ENCODE results near the gene TMEM212. TPM values are rescaled to one million over a fixed set of nuclear protein-coding genes. Genes with fewer than 3 reads are reported as not detected.
"Not testable (repeated sequence)": the region's sequence is repeated elsewhere in the genome, so short reads cannot be mapped to it uniquely, and the experiment has no call there.

TMEM212 gene
- total and polyA plus RNA-seq, 7 donors, result not detected

- intact Hi-C loops (cut with DNase I), result no loop called here
Measured at GRCh38 chr3:171850320-171850959, 7.3 kb downstream of the TMEM212 start.

GRCh38 chr3:171850960-171851659 is 8.0 kb downstream of the TMEM212 start:
- Histone ChIP-seq H3K27me3 (ENCODE audit: insufficient read depth in 3 of 3, low read length in 2 of 3) (no peaks in the 10 kb centered on the region), H3K4me3 (no peak overlapping the region), H3K36me3 (ENCODE audit: insufficient read depth in 1 of 2, low read depth in 1 of 2) (no peaks in the 10 kb centered on the region), H3K27ac (no peak overlapping the region), H3K9me3 (peaks cover 12% of the 10 kb centered on the region), H3K4me1 (no peaks in the 10 kb centered on the region)
- TF ChIP-seq CTCF (IDR thresholded peaks at IDR 0.05), result no peak
- ATAC-seq, result no peak
- no peak for DNase-seq
- 82 to 84% (median 84%) methylated on average over 6 of the region's 6 CpGs for WGBS, 3 donors
- intact Hi-C loops (cut with DNase I), result no loop called here

More at GRCh38 chr3:171850320-171850959, 7.3 kb downstream of the TMEM212 start:
- Histone ChIP-seq H3K9me3 (peaks cover 12% of the 10 kb centered on the region), H3K27ac (no peak overlapping the region), H3K4me1 (no peaks in the 10 kb centered on the region), H3K27me3 (ENCODE audit: insufficient read depth in 3 of 3, low read length in 2 of 3) (no peaks in the 10 kb centered on the region), H3K4me3 (no peak overlapping the region), H3K36me3 (ENCODE audit: insufficient read depth in 1 of 2, low read depth in 1 of 2) (no peaks in the 10 kb centered on the region)
- WGBS, 3 donors, result 54 to 59% (median 58%) methylated on average over 6 of the region's 6 CpGs
- ATAC-seq (no peak), DNase-seq (no peak)
- TF ChIP-seq CTCF (IDR thresholded peaks at IDR 0.05), result no peak

- Histone ChIP-seq H3K4me1 (no peaks in the 10 kb centered on the region), H3K27ac (no peak overlapping the region), H3K4me3 (no peak overlapping the region), H3K36me3 (ENCODE audit: insufficient read depth in 1 of 2, low read depth in 1 of 2) (no peaks in the 10 kb centered on the region), H3K9me3 (peaks cover 12% of the 10 kb centered on the region), H3K27me3 (ENCODE audit: insufficient read depth in 3 of 3, low read length in 2 of 3) (no peaks in the 10 kb centered on the region)
- no peak for TF ChIP-seq CTCF (IDR thresholded peaks at IDR 0.05)
- DNase-seq (no peak), ATAC-seq (no peak)
- WGBS, 3 donors, result 82 to 88% (median 85%) methylated on average over 5 of the region's 5 CpGs
- intact Hi-C loops (cut with DNase I), result no loop called here
Measured at GRCh38 chr3:171851660-171852058, 8.5 kb downstream of the TMEM212 start.

GRCh38 chr3:171854649-171855305 is 11.6 kb downstream of the TMEM212 start:
- Histone ChIP-seq H3K36me3 (ENCODE audit: insufficient read depth in 1 of 2, low read depth in 1 of 2) (no peaks in the 10 kb centered on the region), H3K4me3 (no peak overlapping the region), H3K27ac (no peak overlapping the region), H3K4me1 (no peaks in the 10 kb centered on the region), H3K9me3 (peaks cover 12% of the 10 kb centered on the region), H3K27me3 (ENCODE audit: insufficient read depth in 3 of 3, low read length in 2 of 3) (no peaks in the 10 kb centered on the region)
- DNase-seq (no peak), ATAC-seq (no peak)
- TF ChIP-seq CTCF (IDR thresholded peaks at IDR 0.05), result no peak
- intact Hi-C loops (cut with DNase I), result no loop called here
- 84 to 93% (median 93%) methylated on average over 2 of the region's 2 CpGs for WGBS, 3 donors

GRCh38 chr3:171858770-171859169 is 15.6 kb downstream of the TMEM212 start:
- peaks cover 11% of the 10 kb centered on the region for H3K9me3 ChIP-seq
- DNase-seq; H3K27me3 ChIP-seq (ENCODE audit: insufficient read depth in 3 of 3, low read length in 2 of 3); ATAC-seq; intact Hi-C loops (cut with DNase I); H3K4me3 ChIP-seq; H3K36me3 ChIP-seq (ENCODE audit: insufficient read depth in 1 of 2, low read depth in 1 of 2); H3K27ac ChIP-seq; H3K4me1 ChIP-seq: not testable (repeated sequence)
- 96 to 99% (median 98%) methylated on average over 4 of the region's 4 CpGs for WGBS, 3 donors

Data from psoas muscle (tissue), 8 donors.